Stimulated activated naive B cell treated with anti-CD40 and anti-IgM and Interleukin-4, amounts not matched to agents 10 μg/mL and 1 μg/mL and 100 μg/mL, for 72 hours (primary cell): ENCODE measurements around the gene FOXD2.

ENCODE experiments used
- ATAC-seq, 2 donors: fragments of 150-1000 bp; cut with Tn5 transposase; replicated peaks; 2 replicates each; pipeline ENCODE4 v1.10.0; 2021; ENCODE audit warnings: moderate library complexity in 1 of 2
- DNase-seq: peaks from one replicate; pipeline ENCODE4 v3.0.0; 2021
- H3K27ac Mint-ChIP-seq: one replicate; pipeline ENCODE4 v1.8.0; 2022; ENCODE audit warnings: mild to moderate bottlenecking, mixed read lengths
- H3K27me3 Mint-ChIP-seq, 2 donors: one replicate each; pipeline ENCODE4 v1.8.0; 2022; ENCODE audit warnings: mixed read lengths in 2 of 2
- H3K36me3 Mint-ChIP-seq, 2 donors: one replicate each; pipeline ENCODE4 v1.8.0; 2022; ENCODE audit warnings: mixed read lengths in 2 of 2, mild to moderate bottlenecking in 1 of 2
- H3K4me1 Mint-ChIP-seq, 2 donors: one replicate each; pipeline ENCODE4 v1.8.0; 2022; ENCODE audit warnings: mixed read lengths in 2 of 2, mild to moderate bottlenecking in 1 of 2
- H3K4me3 Mint-ChIP-seq, 2 donors: one replicate each; pipeline ENCODE4 v1.8.0; 2022; ENCODE audit warnings: mild to moderate bottlenecking in 2 of 2, mixed read lengths in 2 of 2, moderate library complexity in 1 of 2
- H3K9me3 Mint-ChIP-seq, 2 donors: one replicate each; pipeline ENCODE4 v1.8.0; 2022; ENCODE audit warnings: mixed read lengths in 2 of 2, mild to moderate bottlenecking in 1 of 2

FOXD2 gene

DNA sequence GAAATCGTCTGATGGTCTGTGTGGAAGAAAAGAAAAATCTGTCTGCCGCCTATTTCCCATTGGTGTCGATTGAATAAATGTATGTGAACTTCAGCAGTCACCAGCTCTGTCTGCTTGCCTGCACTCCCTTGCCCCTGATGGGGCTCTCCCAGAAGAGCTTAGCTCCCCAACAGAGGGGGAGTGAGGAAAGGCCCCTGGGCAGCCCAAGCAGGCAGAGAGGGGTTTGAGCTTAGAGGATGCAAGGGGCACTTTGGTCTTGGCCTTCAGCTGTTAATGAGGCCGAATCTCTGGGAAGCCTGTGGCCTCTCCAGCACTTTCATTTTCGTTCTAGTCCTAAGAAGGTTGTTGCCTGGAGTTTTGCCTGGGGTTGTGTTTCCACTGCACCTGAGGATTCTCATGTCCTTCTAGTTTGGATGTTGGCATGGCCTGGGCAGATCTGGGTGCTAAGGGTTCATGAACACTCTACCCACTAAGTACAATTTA is 2.8 kb downstream of the FOXD2 start:
- Mint-ChIP-seq H3K27ac (no peak overlapping the region), H3K4me3 (no peak overlapping the region), H3K36me3 (peaks cover 3 to 8% of the 10 kb centered on the region in 2 donors), H3K27me3 (peaks cover 6 to 31% of the 10 kb centered on the region in 2 donors), H3K4me1 (peaks cover 16 to 27% of the 10 kb centered on the region in 2 donors), H3K9me3 (peaks cover 0 to 1% of the 10 kb centered on the region in 2 donors)
- DNase-seq: no peak
- ATAC-seq: no peak

GRCh38 chr1:47441450-47442106 is 3.7 kb downstream of the FOXD2 start:
- peaks cover 3 to 8% of the 10 kb centered on the region in 2 donors for H3K36me3 Mint-ChIP-seq
- peaks cover 0 to 1% of the 10 kb centered on the region in 2 donors for H3K9me3 Mint-ChIP-seq
- H3K27me3 Mint-ChIP-seq: peaks cover 2 to 32% of the 10 kb centered on the region in 2 donors
- no peak for DNase-seq
- H3K27ac Mint-ChIP-seq: no peak overlapping the region
- H3K4me1 Mint-ChIP-seq: peaks cover 18 to 28% of the 10 kb centered on the region in 2 donors
- H3K4me3 Mint-ChIP-seq: no peak overlapping the region
- ATAC-seq: no peak

- H3K4me1 Mint-ChIP-seq: peaks cover 20 to 24% of the 10 kb centered on the region in 2 donors
- no peak for ATAC-seq
- peaks cover 0 to 1% of the 10 kb centered on the region in 2 donors for H3K9me3 Mint-ChIP-seq
- no peak overlapping the region for H3K27ac Mint-ChIP-seq
- H3K36me3 Mint-ChIP-seq: peaks cover 3 to 8% of the 10 kb centered on the region in 2 donors
- DNase-seq: no peak
- H3K4me3 Mint-ChIP-seq: no peak overlapping the region
- H3K27me3 Mint-ChIP-seq: peaks cover 0 to 35% of the 10 kb centered on the region in 2 donors
Measured at GRCh38 chr1:47442202-47442601, 4.4 kb downstream of the FOXD2 start.

- H3K27me3 Mint-ChIP-seq: peaks cover 3 to 40% of the 10 kb centered on the region in 2 donors
- peaks cover 20 to 24% of the 10 kb centered on the region in 2 donors for H3K4me1 Mint-ChIP-seq
- DNase-seq (no peak), ATAC-seq (no peak)
- H3K36me3 Mint-ChIP-seq: peaks cover 3 to 8% of the 10 kb centered on the region in 2 donors
- H3K4me3 Mint-ChIP-seq: peak overlapping the region; percentile 20 to 22
- H3K27ac Mint-ChIP-seq: peak overlapping the region; percentile 76
- H3K9me3 Mint-ChIP-seq: peaks cover 0 to 1% of the 10 kb centered on the region in 2 donors
Measured at GRCh38 chr1:47442842-47443529, 5.1 kb downstream of the FOXD2 start.

DNA sequence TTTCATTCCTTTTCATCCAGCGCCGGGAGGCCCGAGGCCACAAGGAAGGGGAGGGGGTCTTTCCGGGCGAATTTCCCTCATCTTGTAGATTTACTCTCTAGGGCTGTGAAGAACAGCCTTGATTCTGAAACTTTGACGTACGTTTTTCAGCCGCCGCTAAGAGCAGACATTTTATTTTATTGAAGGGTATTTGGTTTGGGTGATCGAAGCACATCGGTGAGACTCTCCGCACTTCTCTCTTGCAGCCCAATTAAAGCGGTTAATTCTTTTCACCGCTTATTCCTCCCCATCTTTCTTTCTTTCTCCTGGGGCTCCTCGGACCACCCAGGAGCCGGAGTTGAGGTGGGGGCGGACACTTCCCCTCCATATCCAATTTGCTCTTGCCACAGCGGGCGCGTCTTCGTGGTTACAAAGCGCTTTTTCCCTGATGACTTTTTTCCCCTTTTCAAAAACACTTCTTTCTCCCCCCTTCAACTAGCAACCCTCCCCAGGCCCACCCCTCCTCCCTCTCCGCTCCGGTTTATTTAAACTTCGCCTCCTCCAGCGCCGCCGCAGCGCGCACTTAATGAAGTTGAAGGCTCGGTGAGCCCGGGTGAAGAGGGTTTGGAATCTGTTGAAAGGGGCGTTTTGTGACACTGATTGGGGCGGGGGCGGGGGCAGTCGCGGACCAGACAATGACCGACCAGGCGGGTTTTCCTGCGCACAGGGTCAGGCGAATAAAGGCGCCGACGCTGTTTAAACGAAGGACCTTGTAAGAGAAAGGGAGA is 5.9 kb downstream of the FOXD2 start:
- peaks cover 20 to 24% of the 10 kb centered on the region in 2 donors for H3K4me1 Mint-ChIP-seq
- no peak for DNase-seq
- peaks cover 3 to 8% of the 10 kb centered on the region in 2 donors for H3K36me3 Mint-ChIP-seq
- H3K27me3 Mint-ChIP-seq: peaks cover 10 to 47% of the 10 kb centered on the region in 2 donors
- H3K9me3 Mint-ChIP-seq: peaks cover 0 to 1% of the 10 kb centered on the region in 2 donors
- peak overlapping the region; percentile 87 for H3K27ac Mint-ChIP-seq
- no peak for ATAC-seq
- H3K4me3 Mint-ChIP-seq: peak overlapping the region; percentile 64 to 70

DNA sequence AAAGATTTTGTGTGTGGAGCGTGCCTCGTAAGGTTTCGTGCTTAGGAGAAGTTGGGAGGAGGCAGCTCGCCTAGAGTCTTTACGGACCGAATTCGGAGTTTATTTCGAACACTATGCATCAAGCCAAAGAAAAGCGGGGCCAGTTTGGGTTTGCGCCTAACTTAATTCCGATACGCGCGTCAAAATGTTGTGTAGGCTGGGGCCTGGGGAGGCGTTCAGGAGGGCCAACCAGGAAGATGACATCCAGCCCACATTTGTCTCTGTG is 6.4 kb downstream of the FOXD2 start:
- Mint-ChIP-seq H3K36me3 (peaks cover 3 to 8% of the 10 kb centered on the region in 2 donors), H3K4me3 (peak overlapping the region; percentile 64 to 70), H3K4me1 (peaks cover 20 to 24% of the 10 kb centered on the region in 2 donors), H3K9me3 (peaks cover 0 to 1% of the 10 kb centered on the region in 2 donors), H3K27me3 (peaks cover 15 to 53% of the 10 kb centered on the region in 2 donors), H3K27ac (peak overlapping the region; percentile 87)
- ATAC-seq: no peak
- DNase-seq: no peak

GRCh38 chr1:47444562-47445465 is 7.0 kb downstream of the FOXD2 start:
- Mint-ChIP-seq H3K27me3 (peaks cover 21 to 58% of the 10 kb centered on the region in 2 donors), H3K4me3 (peak overlapping the region; percentile 64 to 70), H3K4me1 (peaks cover 20 to 24% of the 10 kb centered on the region in 2 donors), H3K9me3 (peaks cover 0 to 1% of the 10 kb centered on the region in 2 donors), H3K27ac (peak overlapping the region; percentile 87), H3K36me3 (peaks cover 3 to 8% of the 10 kb centered on the region in 2 donors)
- ATAC-seq (no peak), DNase-seq (no peak)

DNA sequence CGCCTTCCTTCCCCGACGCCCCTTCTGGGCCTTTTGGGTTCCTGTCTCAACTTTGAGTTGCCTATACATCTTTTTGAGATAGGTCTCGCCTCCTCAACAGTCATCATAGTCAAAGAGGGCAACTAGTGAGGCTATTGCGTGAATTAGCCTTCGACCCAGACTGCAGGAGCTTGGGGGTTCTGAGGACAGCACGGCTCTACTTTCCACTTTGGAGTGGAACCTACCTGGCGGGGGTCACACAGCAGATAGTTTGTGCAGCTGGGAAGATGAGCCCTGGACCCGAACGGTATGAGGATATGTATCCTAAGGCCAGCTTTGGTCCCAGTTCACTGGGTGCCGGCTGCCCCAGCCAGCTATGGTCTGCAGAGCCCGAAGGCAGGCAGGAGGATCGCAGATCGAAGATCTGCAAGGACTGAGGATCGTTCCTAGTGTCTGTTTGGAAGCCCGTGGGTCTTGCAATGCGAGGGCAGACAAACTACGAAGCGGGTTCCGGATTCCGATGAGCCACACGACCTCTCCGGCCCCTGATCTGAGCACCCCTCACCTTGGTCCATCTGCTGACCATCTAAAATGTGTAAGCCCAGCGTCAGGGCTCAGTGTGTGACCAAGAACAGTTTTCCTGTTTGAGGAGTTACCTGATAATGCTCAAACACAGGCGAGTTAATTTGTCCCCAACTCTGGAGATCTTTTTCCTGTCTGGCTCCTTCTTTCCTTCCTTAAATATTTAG is 8.1 kb downstream of the FOXD2 start:
- Mint-ChIP-seq H3K36me3 (peaks cover 3 to 8% of the 10 kb centered on the region in 2 donors), H3K27ac (peak overlapping the region; percentile 75), H3K9me3 (peaks cover 0 to 1% of the 10 kb centered on the region in 2 donors), H3K4me3 (peak overlapping the region in 1 of 2 donors; percentile 27), H3K4me1 (peaks cover 20 to 24% of the 10 kb centered on the region in 2 donors), H3K27me3 (peaks cover 33 to 70% of the 10 kb centered on the region in 2 donors)
- ATAC-seq (no peak), DNase-seq (no peak)

DNA sequence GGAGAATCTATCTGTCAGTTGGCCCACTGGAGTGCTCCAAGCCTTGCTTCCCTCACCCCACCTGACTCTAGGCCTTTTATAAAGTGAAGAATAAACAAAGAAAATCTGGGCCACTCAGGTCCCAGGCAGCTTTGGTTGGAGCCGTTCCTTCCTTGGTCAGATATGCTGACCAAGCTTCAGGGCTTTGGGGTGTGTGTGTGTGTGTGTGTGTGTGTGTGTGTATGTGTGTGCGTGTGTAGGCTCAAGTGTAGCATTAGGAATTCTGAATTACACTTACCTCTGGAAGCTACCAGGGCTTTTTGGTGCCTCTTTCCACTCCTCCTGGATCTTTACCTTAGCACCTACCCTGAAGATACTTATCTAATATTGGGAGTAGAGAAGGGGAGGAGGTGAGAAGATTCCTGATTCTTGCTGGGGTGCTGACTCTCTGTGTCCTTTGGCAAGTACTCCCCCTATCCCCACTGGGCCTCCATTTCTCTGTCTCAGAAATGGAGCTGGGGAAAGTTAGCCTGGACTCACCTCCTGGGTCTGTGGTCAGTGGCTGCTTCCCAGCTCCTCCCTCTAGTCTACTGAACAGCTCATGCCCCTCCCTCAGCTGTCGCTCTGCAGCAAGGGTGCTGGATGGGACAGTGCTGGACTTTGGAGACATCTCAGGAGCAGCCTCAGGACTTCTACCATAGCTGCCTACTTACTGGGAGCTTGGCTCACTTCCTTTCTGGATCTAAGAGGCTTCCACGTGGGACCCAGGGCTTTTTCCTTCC is 10.8 kb downstream of the FOXD2 start:
- H3K27ac Mint-ChIP-seq: no peak overlapping the region
- peaks cover 20 to 23% of the 10 kb centered on the region in 2 donors for H3K4me1 Mint-ChIP-seq
- no peak for DNase-seq
- H3K4me3 Mint-ChIP-seq: no peak overlapping the region
- ATAC-seq: no peak
- H3K27me3 Mint-ChIP-seq: peaks cover 57 to 91% of the 10 kb centered on the region in 2 donors
- peaks cover 0 to 1% of the 10 kb centered on the region in 2 donors for H3K9me3 Mint-ChIP-seq
- H3K36me3 Mint-ChIP-seq: peaks cover 3 to 8% of the 10 kb centered on the region in 2 donors

- peaks cover 0 to 2% of the 10 kb centered on the region in 2 donors for H3K36me3 Mint-ChIP-seq
- H3K4me1 Mint-ChIP-seq: peaks cover 10 to 11% of the 10 kb centered on the region in 2 donors
- peaks cover 60 to 86% of the 10 kb centered on the region in 2 donors for H3K27me3 Mint-ChIP-seq
- ATAC-seq: peak in 1 of 2 donors; percentile 22
- H3K27ac Mint-ChIP-seq: no peak overlapping the region
- no peaks in the 10 kb centered on the region for H3K9me3 Mint-ChIP-seq
- no peak for DNase-seq
- H3K4me3 Mint-ChIP-seq: no peak overlapping the region
Measured at GRCh38 chr1:47449822-47450552, 12.1 kb downstream of the FOXD2 start.

- ATAC-seq (no peak), DNase-seq (no peak)
- H3K4me3 Mint-ChIP-seq: no peak overlapping the region
- H3K27me3 Mint-ChIP-seq: peaks cover 66 to 85% of the 10 kb centered on the region in 2 donors
- H3K4me1 Mint-ChIP-seq: peaks cover 6 to 8% of the 10 kb centered on the region in 2 donors
- H3K36me3 Mint-ChIP-seq: no peaks in the 10 kb centered on the region
- no peaks in the 10 kb centered on the region for H3K9me3 Mint-ChIP-seq
- no peak overlapping the region for H3K27ac Mint-ChIP-seq
Measured at GRCh38 chr1:47450606-47451005, 12.8 kb downstream of the FOXD2 start.

DNA sequence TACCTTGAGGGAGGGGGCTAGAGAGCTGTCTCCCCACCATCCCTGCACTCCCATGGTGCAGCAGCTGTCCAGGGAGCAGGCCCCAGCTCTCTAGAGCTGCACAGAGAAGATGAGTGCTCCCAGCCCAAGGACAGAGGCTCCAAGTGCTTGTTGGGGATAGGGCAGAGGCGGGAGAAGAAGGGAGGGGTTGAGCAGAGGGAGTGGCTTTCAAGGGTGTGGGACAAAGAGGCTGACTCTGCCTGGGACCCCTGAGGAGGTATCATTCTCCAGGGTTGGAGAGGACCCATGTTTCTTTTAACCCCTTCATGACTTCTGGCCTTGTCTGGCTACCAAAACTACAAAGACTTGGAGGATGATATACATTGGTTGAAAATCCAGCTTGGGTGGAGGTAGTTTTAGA is 14.6 kb downstream of the FOXD2 start:
- no peak overlapping the region for H3K4me3 Mint-ChIP-seq
- ATAC-seq: no peak
- H3K9me3 Mint-ChIP-seq: peaks cover 0 to 1% of the 10 kb centered on the region in 2 donors

More for the DNA sequence above, 14.6 kb downstream of the FOXD2 start:
- Mint-ChIP-seq H3K27ac (no peak overlapping the region), H3K4me1 (no peaks in the 10 kb centered on the region), H3K27me3 (peaks cover 67 to 68% of the 10 kb centered on the region in 2 donors), H3K36me3 (no peaks in the 10 kb centered on the region)
- DNase-seq: no peak
